Measurements from ENCODE around the gene HOXA6.

The HOXA6 gene

DNA sequence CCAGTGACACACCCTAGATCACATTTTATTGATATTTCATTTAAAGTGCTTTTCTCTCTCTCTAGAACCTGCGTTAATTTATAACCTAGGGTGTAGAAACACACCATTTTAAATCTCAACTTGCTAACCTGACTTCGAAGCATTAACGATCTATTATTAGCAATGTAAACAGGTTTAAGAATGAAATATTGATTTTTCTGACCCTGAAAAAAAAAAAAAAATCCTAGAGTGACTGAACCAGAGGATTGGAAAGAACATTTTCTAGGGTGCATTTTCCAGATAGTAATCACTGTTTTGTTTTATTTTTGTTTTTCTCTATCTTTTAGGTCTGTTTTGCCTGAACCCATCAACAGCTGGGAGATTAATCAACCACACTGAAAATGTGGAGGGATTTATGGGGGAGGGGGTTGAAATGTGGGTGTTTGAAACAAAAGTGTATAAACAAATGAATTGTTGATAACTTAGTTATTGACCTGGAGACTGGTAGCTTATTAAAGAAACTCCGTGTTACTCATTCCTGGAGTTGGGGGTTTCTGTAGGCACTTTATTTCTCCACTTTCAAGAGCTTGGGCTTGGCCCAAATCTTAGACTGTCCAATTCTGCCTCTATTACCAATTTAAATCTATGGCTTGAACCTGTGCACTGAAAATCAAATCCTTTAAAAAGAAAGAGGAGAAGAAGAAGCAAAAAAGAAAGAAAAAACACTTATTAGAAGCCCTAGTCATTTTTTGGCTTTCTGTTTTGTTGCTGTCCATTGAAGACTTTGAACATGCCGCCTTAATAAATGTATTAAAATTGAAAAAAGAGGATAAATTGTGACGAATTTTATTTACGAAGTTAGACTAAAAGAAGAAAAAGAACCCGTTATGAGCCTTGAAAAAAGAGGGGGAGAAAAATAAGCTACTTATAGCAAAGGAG is 47.9 kb downstream of the HOXA6 start:
- H3K4me3 ChIP-seq (ENCODE audit: extremely low read depth, insufficient read depth, low read length, poor library complexity, severe bottlenecking) = peak overlapping the region; percentile 67
- no peaks in the 10 kb centered on the region for H3K36me3 ChIP-seq (ENCODE audit: control insufficient read depth, insufficient read depth, low read length)
- H3K4me1 ChIP-seq (ENCODE audit: control insufficient read depth, insufficient read depth, low read length, poor library complexity, severe bottlenecking) = peaks cover 12% of the 10 kb centered on the region
- H3K27ac ChIP-seq (ENCODE audit: low read depth, low read length, severe bottlenecking) = peak overlapping the region; percentile 71
- 43 to 73% methylated on average over 4 of the region's 8 CpGs for WGBS, 2 experiments (ENCODE audit: insufficient coverage in 2 of 2)
- H3K9me3 ChIP-seq (ENCODE audit: control insufficient read depth, low read length) = no peaks in the 10 kb centered on the region

DNA sequence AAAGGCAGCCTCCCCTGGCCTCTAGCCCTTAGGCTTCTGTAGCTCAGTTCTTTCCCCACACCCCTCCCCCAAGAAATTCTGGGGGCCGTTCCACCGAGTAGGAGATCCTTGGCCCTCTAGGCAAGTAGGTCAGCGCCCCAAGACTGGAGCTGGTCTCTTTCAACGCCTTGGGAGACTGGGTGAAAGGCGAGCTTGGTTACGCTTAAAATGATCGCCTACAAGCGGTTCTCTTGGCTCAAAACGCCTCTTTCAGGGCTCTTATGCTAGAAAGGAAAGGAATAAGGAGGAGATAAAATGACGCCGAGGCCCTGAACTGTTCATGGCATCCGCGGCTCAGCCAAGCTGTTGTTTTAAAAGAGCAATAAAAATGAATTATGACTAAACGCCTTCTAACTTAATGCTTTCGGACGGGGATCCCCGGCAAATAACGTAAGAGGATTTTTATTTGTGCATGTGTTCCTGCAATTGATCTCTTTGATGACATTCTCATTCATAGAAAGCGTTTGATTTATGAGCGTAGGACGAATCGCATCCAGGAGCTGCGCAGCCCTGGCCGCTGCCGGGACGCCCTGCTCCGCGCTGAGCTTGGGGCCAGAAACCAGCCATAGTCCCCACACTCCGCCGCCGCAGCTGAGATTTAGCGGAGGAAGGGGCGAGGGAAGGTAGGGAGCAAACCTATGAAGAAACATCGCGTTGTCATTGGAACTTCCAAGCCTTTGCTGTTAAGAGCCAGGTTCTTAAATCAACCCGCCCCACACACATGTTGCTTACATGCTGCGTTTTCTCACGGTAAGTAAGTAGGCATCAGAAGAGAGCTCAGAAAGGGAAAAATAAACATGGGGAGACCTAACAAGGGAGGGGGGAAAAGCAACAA is 48.8 kb downstream of the HOXA6 start:
- Histone ChIP-seq H3K36me3 (ENCODE audit: control insufficient read depth, insufficient read depth, low read length) (no peaks in the 10 kb centered on the region), H3K9me3 (ENCODE audit: control insufficient read depth, low read length) (no peaks in the 10 kb centered on the region), H3K4me1 (ENCODE audit: control insufficient read depth, insufficient read depth, low read length, poor library complexity, severe bottlenecking) (peaks cover 17% of the 10 kb centered on the region), H3K27ac (ENCODE audit: low read depth, low read length, severe bottlenecking) (peak overlapping the region; percentile 71), H3K4me3 (ENCODE audit: extremely low read depth, insufficient read depth, low read length, poor library complexity, severe bottlenecking) (peak overlapping the region; percentile 67)
- WGBS, 2 experiments (ENCODE audit: insufficient coverage in 2 of 2) = 6% methylated on average over 13 to 32 of the region's 38 CpGs

DNA sequence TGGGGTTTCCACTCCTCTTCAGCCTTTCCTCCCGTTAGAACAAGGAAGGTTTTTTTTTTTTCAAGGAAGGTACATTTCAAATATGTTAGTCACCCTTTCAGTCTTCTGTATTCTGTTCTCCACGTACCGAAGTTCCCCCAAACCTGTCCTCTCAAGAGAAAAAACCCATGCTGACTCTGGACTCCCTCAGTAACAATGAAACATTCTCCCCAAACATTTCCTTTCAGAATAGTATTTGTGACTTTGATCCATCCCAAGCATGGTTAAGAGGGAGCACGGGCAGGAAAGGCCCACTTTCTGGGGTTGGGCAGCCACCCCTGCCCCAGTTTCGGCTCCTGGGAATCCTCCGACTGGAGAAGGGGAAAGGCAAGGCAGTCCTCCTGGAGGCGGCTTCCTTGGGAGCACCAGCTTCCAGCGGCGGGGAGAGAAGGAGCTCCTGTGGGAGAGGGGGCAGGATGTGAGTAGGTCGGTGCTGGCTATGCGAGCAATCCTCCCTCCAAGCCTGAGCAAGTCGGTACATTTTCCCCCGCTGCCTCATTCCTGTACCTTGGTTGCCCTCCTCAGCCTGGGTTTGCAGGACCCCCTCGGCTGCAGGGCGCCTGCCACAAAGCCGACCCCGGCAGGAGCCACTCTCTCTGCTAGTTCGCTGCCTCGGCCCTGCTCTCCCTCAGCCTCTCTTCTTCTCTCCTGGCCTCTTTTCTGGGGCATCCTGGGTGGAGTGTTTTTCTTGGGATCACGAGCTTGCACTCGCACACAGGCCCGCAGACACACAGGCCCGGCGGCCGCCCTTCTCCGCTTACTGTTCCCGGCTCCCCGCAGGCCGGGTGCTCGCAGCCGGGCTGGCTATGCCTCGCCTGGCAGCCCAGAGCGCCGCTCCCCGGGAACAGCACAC is 49.6 kb downstream of the HOXA6 start:
- Histone ChIP-seq H3K9me3 (ENCODE audit: control insufficient read depth, low read length) (no peaks in the 10 kb centered on the region), H3K27ac (ENCODE audit: low read depth, low read length, severe bottlenecking) (peak overlapping the region; percentile 71), H3K4me3 (ENCODE audit: extremely low read depth, insufficient read depth, low read length, poor library complexity, severe bottlenecking) (peak overlapping the region; percentile 67), H3K36me3 (ENCODE audit: control insufficient read depth, insufficient read depth, low read length) (no peaks in the 10 kb centered on the region), H3K4me1 (ENCODE audit: control insufficient read depth, insufficient read depth, low read length, poor library complexity, severe bottlenecking) (peaks cover 24% of the 10 kb centered on the region)
- 1% methylated on average over 24 to 26 of the region's 35 CpGs for WGBS, 2 experiments (ENCODE audit: insufficient coverage in 2 of 2)

DNA sequence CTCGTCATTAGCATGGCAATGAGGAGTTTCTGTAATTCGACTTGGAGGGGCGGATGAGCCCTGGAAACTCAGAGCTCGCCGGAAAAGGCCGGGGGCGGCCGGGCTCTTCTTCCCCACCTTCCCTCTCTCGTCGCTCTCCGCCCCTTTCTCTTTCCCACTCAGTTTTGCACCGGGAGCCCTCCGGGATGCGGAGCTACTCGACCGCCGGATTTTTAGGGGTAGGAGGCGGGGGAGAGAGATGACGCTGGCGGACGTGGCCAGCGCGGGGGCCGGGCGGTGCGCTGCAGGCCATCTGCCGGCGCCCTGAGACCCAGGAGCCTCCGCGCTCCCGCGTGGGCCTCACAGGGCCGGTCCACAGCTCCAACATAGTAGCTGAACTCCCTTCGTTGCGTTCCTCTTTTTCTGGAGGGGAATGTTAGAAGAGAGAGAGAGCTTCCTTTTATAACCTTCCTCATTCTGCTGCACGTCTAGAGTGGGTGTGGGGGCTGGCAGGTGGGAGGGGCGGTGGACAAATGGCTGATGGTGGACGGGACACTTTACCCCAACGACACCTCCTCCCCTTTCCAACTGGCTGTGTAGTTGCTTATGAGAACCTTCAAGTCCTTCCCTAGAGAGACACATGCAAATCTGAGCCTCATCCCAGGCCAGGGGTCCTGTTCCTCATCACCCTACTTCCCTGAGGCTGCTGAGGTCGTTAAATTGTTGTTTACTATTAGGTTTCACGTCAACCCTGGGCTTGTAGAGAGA is 50.6 kb downstream of the HOXA6 start:
- H3K4me1 ChIP-seq (ENCODE audit: control insufficient read depth, insufficient read depth, low read length, poor library complexity, severe bottlenecking) = peaks cover 33% of the 10 kb centered on the region
- no peaks in the 10 kb centered on the region for H3K9me3 ChIP-seq (ENCODE audit: control insufficient read depth, low read length)
- H3K27ac ChIP-seq (ENCODE audit: low read depth, low read length, severe bottlenecking) = peak overlapping the region; percentile 80
- WGBS, 2 experiments (ENCODE audit: insufficient coverage in 2 of 2) = 0 to 1% methylated on average over 17 to 21 of the region's 41 CpGs
- peak overlapping the region; percentile 67 for H3K4me3 ChIP-seq (ENCODE audit: extremely low read depth, insufficient read depth, low read length, poor library complexity, severe bottlenecking)
- H3K36me3 ChIP-seq (ENCODE audit: control insufficient read depth, insufficient read depth, low read length) = no peaks in the 10 kb centered on the region

DNA sequence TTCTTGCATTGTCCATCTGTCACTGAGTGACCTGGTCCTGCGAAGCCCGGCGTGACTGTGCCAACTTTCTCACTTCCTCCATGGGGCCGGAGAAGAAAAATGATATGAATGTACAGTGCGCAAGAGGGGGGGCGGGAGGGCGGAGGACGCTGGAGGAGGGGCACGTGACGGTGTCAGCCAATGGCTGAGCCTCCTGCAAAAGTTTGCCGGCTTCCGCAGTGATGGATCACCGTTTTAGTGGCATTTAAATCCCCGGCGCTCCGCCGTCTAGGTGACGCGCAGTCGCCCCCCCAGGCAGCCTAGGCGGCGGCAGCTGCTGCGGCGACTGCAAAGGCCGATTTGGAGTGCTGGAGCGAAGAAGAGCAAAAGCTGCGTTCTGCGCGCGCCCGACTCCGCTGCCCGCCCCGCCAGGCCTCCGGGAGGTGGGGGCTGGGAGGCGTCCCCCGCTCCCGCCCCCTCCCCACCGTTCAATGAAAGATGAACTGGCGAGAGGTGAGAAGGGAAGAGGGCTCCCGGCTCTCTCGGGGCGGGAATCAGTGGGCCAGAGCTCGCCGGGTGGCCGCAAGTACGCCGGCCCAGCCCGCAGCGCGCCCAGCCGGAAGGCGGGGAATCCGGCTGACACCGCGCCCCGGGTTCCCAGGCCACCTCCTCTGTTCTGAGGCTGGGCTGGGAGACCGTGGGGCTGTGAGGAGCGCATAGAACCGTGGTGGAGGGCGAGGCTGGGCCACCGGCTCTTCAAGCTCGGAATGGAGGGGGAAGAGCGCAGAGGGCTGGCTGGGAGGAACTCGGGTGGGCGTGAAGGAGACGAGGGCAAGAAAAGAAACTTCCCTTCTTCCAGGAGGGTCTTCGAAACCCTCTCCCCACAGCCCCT is 51.4 kb downstream of the HOXA6 start, which contains the start of gene HOXA1:
TSS of gene HOXA1 (minus strand) at position 104 of the 871 bp plus-strand sequence. CDS start at position 16, 88 bp downstream.
- H3K4me1 ChIP-seq (ENCODE audit: control insufficient read depth, insufficient read depth, low read length, poor library complexity, severe bottlenecking) = peaks cover 38% of the 10 kb centered on the region
- H3K36me3 ChIP-seq (ENCODE audit: control insufficient read depth, insufficient read depth, low read length) = no peaks in the 10 kb centered on the region
- 0 to 1% methylated on average over 22 to 34 of the region's 68 CpGs for WGBS, 2 experiments (ENCODE audit: insufficient coverage in 2 of 2)
- H3K9me3 ChIP-seq (ENCODE audit: control insufficient read depth, low read length) = no peaks in the 10 kb centered on the region
- peak within 1 kb of the TSS; percentile 80 for H3K27ac ChIP-seq (ENCODE audit: low read depth, low read length, severe bottlenecking)
- H3K4me3 ChIP-seq (ENCODE audit: extremely low read depth, insufficient read depth, low read length, poor library complexity, severe bottlenecking) = peak within 1 kb of the TSS; percentile 67
